Bronchial epithelial cell (primary cell): ENCODE results near the gene VPS16. TPM values are rescaled to one million over a fixed set of nuclear protein-coding genes. Genes with fewer than 3 reads are reported as not detected.

Experiments used
- DNase-seq: peaks from one replicate; pipeline ENCODE4 v3.0.0-alpha.2; 2010; ENCODE audit warnings: low read depth
- FAIRE-seq: peaks from 2 replicates; lab custom pipeline; 2011; peaks lifted over from hg19 to GRCh38; lab: Jason Lieb, UNC
- H3K27me3 ChIP-seq: 2 replicates; pipeline ENCODE4 v1.5.1; 2011; ENCODE audit warnings: low read length; ENCODE audit not compliant: control insufficient read depth, insufficient read depth
- H3K36me3 ChIP-seq: 2 replicates; pipeline ENCODE4 v1.5.1; 2011; ENCODE audit warnings: low read length; ENCODE audit not compliant: control insufficient read depth, insufficient read depth
- H3K4me3 ChIP-seq: 2 replicates; pipeline ENCODE4 v1.5.1; 2011; ENCODE audit warnings: mild to moderate bottlenecking, low read depth, low read length, control low read depth
- CTCF ChIP-seq: IDR thresholded peaks from 2 replicates; pipeline ENCODE4 v1.5.1; 2011; ENCODE audit warnings: mild to moderate bottlenecking, moderate library complexity, low read length, control low read depth, inconsistent platforms; ENCODE audit not compliant: insufficient read depth, severe bottlenecking
- total RNA-seq: library from RNA; depleted of rRNA; stranded (reverse); fragments of >200 nt; gene quantifications from 2 replicates; pipeline ENCODE4 v1.2.1, GENCODE V29; 2014

The VPS16 gene
- total RNA-seq, 1 donor from 2014 or later: 33.4 TPM

- DNase-seq: no peak
Measured at GRCh38 chr20:2834401-2835110, 6.0 kb upstream of the VPS16 start.

GRCh38 chr20:2835331-2835796 lies 5.2 kb upstream of the VPS16 start:
- FAIRE-seq (no peak), DNase-seq (no peak)
- Histone ChIP-seq H3K36me3 (no peaks in the 10 kb centered on the region), H3K27me3 (no peaks in the 10 kb centered on the region), H3K4me3 (no peak overlapping the region)
- TF ChIP-seq CTCF: no peak

More at GRCh38 chr20:2834401-2835110, 6.0 kb upstream of the VPS16 start:
- Histone ChIP-seq H3K36me3 (no peaks in the 10 kb centered on the region), H3K27me3 (no peaks in the 10 kb centered on the region), H3K4me3 (no peak overlapping the region)
- no peak for FAIRE-seq
- TF ChIP-seq CTCF: no peak

GRCh38 chr20:2836035-2836434 lies 4.5 kb upstream of the VPS16 start:
- H3K4me3 ChIP-seq: no peak overlapping the region
- H3K27me3 ChIP-seq: no peaks in the 10 kb centered on the region
- FAIRE-seq (no peak), DNase-seq (no peak)
- H3K36me3 ChIP-seq: no peaks in the 10 kb centered on the region
- no peak for TF ChIP-seq CTCF

- Histone ChIP-seq H3K36me3 (no peaks in the 10 kb centered on the region), H3K27me3 (no peaks in the 10 kb centered on the region), H3K4me3 (no peak overlapping the region)
- no peak for DNase-seq
- FAIRE-seq: peak; percentile 18
- TF ChIP-seq CTCF: no peak
Measured at GRCh38 chr20:2837221-2837960, 3.2 kb upstream of the VPS16 start.

- Histone ChIP-seq H3K36me3 (no peaks in the 10 kb centered on the region), H3K4me3 (no peak overlapping the region), H3K27me3 (no peaks in the 10 kb centered on the region)
- FAIRE-seq (no peak), DNase-seq (no peak)
- no peak for TF ChIP-seq CTCF
Measured at GRCh38 chr20:2838170-2838797, 2.3 kb upstream of the VPS16 start.
